ENCODE data around the gene WNT5B. TPM values are rescaled to one million over a fixed set of nuclear protein-coding genes. Genes with fewer than 3 reads are reported as not detected.
A peak's percentile ranks its signal among the peaks of the same experiment; 100 is the strongest.

WNT5B gene
- total RNA-seq, 2 experiments from 2014 or later, result not detected

DNA sequence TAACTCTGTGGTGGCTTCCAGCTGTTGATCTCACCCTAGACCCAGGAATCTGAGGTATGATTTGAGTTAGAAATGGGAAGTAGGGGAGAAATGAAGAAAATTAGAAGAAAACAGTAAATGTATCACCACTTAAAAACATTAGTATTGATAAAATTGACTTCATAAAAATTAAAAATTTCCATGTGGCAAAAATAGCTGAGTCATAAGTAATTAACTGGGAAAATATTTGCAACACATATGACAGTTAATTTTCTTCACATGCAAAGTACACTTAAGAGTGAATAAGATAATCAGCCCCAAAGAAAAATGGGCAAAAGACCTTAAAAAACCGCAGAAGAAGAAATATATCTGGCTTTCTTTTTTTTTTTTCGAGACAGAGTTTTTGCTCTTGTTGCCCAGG is 36.3 kb downstream of the WNT5B start:
- TF ChIP-seq, protein P1, sequence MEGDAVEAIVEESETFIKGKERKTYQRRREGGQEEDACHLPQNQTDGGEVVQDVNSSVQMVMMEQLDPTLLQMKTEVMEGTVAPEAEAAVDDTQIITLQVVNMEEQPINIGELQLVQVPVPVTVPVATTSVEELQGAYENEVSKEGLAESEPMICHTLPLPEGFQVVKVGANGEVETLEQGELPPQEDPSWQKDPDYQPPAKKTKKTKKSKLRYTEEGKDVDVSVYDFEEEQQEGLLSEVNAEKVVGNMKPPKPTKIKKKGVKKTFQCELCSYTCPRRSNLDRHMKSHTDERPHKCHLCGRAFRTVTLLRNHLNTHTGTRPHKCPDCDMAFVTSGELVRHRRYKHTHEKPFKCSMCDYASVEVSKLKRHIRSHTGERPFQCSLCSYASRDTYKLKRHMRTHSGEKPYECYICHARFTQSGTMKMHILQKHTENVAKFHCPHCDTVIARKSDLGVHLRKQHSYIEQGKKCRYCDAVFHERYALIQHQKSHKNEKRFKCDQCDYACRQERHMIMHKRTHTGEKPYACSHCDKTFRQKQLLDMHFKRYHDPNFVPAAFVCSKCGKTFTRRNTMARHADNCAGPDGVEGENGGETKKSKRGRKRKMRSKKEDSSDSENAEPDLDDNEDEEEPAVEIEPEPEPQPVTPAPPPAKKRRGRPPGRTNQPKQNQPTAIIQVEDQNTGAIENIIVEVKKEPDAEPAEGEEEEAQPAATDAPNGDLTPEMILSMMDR (IDR thresholded peaks at IDR 0.05), result no peak
- peaks cover 53% of the 10 kb centered on the region for H3K4me1 Mint-ChIP-seq (ENCODE audit: low read depth)
- peaks cover 3% of the 10 kb centered on the region for H3K9me3 Mint-ChIP-seq
- intact Hi-C loops (cut with micrococcal nuclease), result no loop called here
- H3K4me3 Mint-ChIP-seq, result no peak overlapping the region
- POLR2A ChIA-PET, result interaction anchor here (1.0 kb wide), 1 partner anchor 12 kb away, joined by 4 read pairs; no protein-coding TSS in a partner anchor
- CTCF ChIA-PET, result interaction anchor here (1.2 to 1.8 kb wide), 2 partner anchors 12 to 126 kb away, joined by 4 to 8 read pairs; no protein-coding TSS in a partner anchor
- no peak overlapping the region for H3K27ac Mint-ChIP-seq
- ATAC-seq (no peak), DNase-seq (no peak)
- no peaks in the 10 kb centered on the region for H3K27me3 Mint-ChIP-seq
- H3K36me3 Mint-ChIP-seq (ENCODE audit: low read depth), result no peaks in the 10 kb centered on the region

- Mint-ChIP-seq H3K4me3 (no peak overlapping the region), H3K36me3 (ENCODE audit: low read depth) (no peaks in the 10 kb centered on the region), H3K27me3 (no peaks in the 10 kb centered on the region), H3K4me1 (ENCODE audit: low read depth) (peaks cover 47% of the 10 kb centered on the region), H3K27ac (no peak overlapping the region), H3K9me3 (peaks cover 3% of the 10 kb centered on the region)
- ATAC-seq (no peak), DNase-seq (no peak)
- TF ChIP-seq, protein P1 (IDR thresholded peaks at IDR 0.05), result no peak
- intact Hi-C loops (cut with micrococcal nuclease), result no loop called here
- ChIA-PET POLR2A (no interaction called here), CTCF (interaction anchor here (0.7 to 1.3 kb wide), 4 partner anchors 13 to 125 kb away, joined by 3 to 8 read pairs (median 3); partner anchors contain the start of gene ADIPOR2)
Observed at GRCh38 chr12:1666215-1666614, 37.2 kb downstream of the WNT5B start.

DNA sequence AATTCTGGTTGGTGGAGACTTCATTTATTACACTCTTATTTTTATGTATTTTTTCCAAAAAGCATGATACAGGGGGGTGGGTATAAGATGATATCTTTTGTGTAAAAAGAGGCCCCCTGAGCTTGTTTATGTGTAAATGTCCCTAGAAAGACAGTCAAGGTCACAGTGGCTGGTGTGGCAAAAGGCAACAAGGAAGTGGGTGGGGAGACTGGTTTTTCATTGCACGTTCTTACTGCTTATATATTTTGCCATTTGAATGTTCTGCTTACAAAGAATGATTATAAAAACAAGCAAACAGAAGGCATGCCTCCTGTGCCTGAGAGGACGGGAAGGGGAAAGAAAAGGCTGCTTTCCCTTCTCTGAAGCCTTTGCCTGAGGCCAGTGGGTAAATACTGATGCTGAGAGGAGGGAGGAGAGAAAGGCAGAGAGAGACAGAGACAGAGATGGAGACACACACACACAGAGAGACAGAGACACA is 37.7 kb downstream of the WNT5B start:
- Mint-ChIP-seq H3K9me3 (peaks cover 3% of the 10 kb centered on the region), H3K36me3 (ENCODE audit: low read depth) (no peaks in the 10 kb centered on the region), H3K27ac (peak overlapping the region; percentile 70), H3K27me3 (no peaks in the 10 kb centered on the region), H3K4me3 (no peak overlapping the region), H3K4me1 (ENCODE audit: low read depth) (peaks cover 44% of the 10 kb centered on the region)
- intact Hi-C loops (cut with micrococcal nuclease), result no loop called here
- TF ChIP-seq, protein P1 (IDR thresholded peaks at IDR 0.05), result no peak
- CTCF ChIA-PET, result interaction anchor here (0.7 to 1.3 kb wide), 4 partner anchors 13 to 125 kb away, joined by 3 to 8 read pairs (median 3); partner anchors contain the start of gene ADIPOR2
- ATAC-seq, result no peak
- POLR2A ChIA-PET, result interaction anchor here (1.5 kb wide), 1 partner anchor 10 kb away, joined by 4 read pairs; no protein-coding TSS in a partner anchor
- peak; percentile 27 for DNase-seq

DNA sequence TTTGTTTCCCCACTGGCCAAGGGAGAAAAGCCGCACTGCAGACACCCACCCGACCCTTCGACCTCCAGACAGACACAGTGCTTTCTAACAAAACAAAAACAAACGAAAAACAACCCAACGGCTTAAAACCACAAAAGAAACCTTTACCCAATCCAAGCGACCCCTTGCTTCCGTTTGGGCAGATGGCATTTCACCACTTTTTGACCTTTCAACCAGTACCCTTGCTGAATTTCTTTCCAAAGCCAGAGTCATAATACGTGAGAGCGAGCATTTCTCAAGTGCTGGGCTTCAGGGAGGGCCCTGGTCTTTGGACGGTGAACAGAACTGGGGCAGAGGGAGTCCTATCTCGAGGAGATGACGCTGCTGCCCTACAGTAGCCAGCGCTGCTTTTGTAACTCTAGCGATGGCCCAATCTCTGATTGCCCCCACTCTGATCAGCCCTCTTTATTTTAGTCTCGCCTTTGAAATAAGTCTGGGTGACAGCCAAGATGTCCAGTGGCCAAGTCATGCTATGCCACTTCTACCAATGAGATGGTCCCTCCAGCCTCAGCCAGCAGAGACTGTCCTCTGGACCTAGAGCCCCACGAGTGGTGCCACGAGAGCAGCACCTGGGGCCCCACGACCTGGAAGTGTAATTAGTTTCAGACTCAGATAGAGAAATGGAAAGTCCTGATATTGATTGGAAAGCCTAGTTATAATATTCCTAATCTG is 40.0 kb downstream of the WNT5B start:
- ChIA-PET POLR2A (no interaction called here), CTCF (interaction anchor here (0.6 to 1.7 kb wide), 5 partner anchors 13 to 122 kb away, joined by 3 to 6 read pairs (median 4); partner anchors contain the start of gene ADIPOR2)
- Mint-ChIP-seq H3K27me3 (no peaks in the 10 kb centered on the region), H3K9me3 (peaks cover under 1% of the 10 kb centered on the region), H3K4me3 (no peak overlapping the region), H3K4me1 (ENCODE audit: low read depth) (peaks cover 37% of the 10 kb centered on the region), H3K27ac (peak overlapping the region; percentile 60), H3K36me3 (ENCODE audit: low read depth) (no peaks in the 10 kb centered on the region)
- ATAC-seq, result peak; percentile 38
- no peak for DNase-seq
- TF ChIP-seq, protein P1 (IDR thresholded peaks at IDR 0.05), result no peak
- intact Hi-C loops (cut with micrococcal nuclease), result no loop called here

Measured in activated CD8-positive, alpha-beta T cell treated with anti-CD3 and anti-CD28 coated beads for 36 hours (primary cell).